OCI-M1 (cell line): ENCODE results near the gene TOR4A.
"Not testable (repeated sequence)": the region's sequence is repeated elsewhere in the genome, so short reads cannot be mapped to it uniquely, and the experiment has no call there.

ENCODE experiments used
- DNase-seq: peaks from one replicate; lab custom pipeline; 2025; lab: John Stamatoyannopoulos, UW

The TOR4A gene

GRCh38 chr9:137252555-137253506 is 24.7 kb upstream of the TOR4A start:
- no peak for DNase-seq

GRCh38 chr9:137253717-137254623 is 23.6 kb upstream of the TOR4A start:
- DNase-seq = no peak

GRCh38 chr9:137254624-137255447 is 22.7 kb upstream of the TOR4A start, which contains the start of gene NELFB:
NELFB (plus strand) TSS chr9:137255327.
- peak; percentile 94 for DNase-seq

- peak; percentile 73 for DNase-seq
These were observed 21.9 kb upstream of the TOR4A start for GRCh38 chr9:137255448-137256114.

GRCh38 chr9:137256362-137256761 is 21.2 kb upstream of the TOR4A start:
- DNase-seq = no peak

GRCh38 chr9:137256856-137257255 is 20.7 kb upstream of the TOR4A start:
- no peak for DNase-seq

- DNase-seq = not testable (repeated sequence)
These were observed 15.2 kb upstream of the TOR4A start for GRCh38 chr9:137262173-137262908.

GRCh38 chr9:137262909-137263285 is 14.6 kb upstream of the TOR4A start:
- DNase-seq = no peak

- no peak for DNase-seq
These were observed 14.0 kb upstream of the TOR4A start for GRCh38 chr9:137263506-137263905.

- DNase-seq = no peak
These were observed 13.5 kb upstream of the TOR4A start for GRCh38 chr9:137264067-137264466.

GRCh38 chr9:137265496-137266161 is 11.9 kb upstream of the TOR4A start:
- no peak for DNase-seq

GRCh38 chr9:137266162-137266527 is 11.4 kb upstream of the TOR4A start:
- no peak for DNase-seq

GRCh38 chr9:137266585-137267453 is 10.7 kb upstream of the TOR4A start:
- no peak for DNase-seq

GRCh38 chr9:137267933-137268355 is 9.6 kb upstream of the TOR4A start:
- no peak for DNase-seq

- DNase-seq = peak; percentile 16
These were observed 8.9 kb upstream of the TOR4A start for GRCh38 chr9:137268538-137269201.

GRCh38 chr9:137269231-137269772 is 8.2 kb upstream of the TOR4A start:
- DNase-seq = no peak

GRCh38 chr9:137270929-137271695 is 6.4 kb upstream of the TOR4A start:
- DNase-seq = no peak
